ENCODE measurements around the gene FAM43A. TPM values are rescaled to one million over a fixed set of nuclear protein-coding genes. Genes with fewer than 3 reads are reported as not detected.

Gene FAM43A
- polyA plus RNA-seq, 1 experiment = 14.6 TPM

GRCh38 chr3:194730365-194730764 lies 44.7 kb downstream of the FAM43A start:
- Histone ChIP-seq H3K4me3 (ENCODE audit: low read depth, low read length) (no peak overlapping the region), H3K36me3 (ENCODE audit: control insufficient read depth, insufficient read depth, low read length) (no peaks in the 10 kb centered on the region), H3K27me3 (ENCODE audit: control insufficient read depth, insufficient read depth, low read length) (peaks cover 2% of the 10 kb centered on the region)
- ChIA-PET CTCF (no interaction called here), POLR2A (no interaction called here)
- no peak for TF ChIP-seq CTCF (IDR thresholded peaks at IDR 0.05; ENCODE audit: insufficient read depth, low read depth, low read length)
- no peak for DNase-seq (ENCODE audit: low read depth)

GRCh38 chr3:194731506-194732073 lies 45.9 kb downstream of the FAM43A start:
- Histone ChIP-seq H3K4me3 (ENCODE audit: low read depth, low read length) (no peak overlapping the region), H3K27me3 (ENCODE audit: control insufficient read depth, insufficient read depth, low read length) (peaks cover 7% of the 10 kb centered on the region), H3K36me3 (ENCODE audit: control insufficient read depth, insufficient read depth, low read length) (no peaks in the 10 kb centered on the region)
- CTCF ChIA-PET = no interaction called here
- no peak for DNase-seq (ENCODE audit: low read depth)
- POLR2A ChIA-PET = no interaction called here
- no peak for TF ChIP-seq CTCF (IDR thresholded peaks at IDR 0.05; ENCODE audit: insufficient read depth, low read depth, low read length)

GRCh38 chr3:194732617-194733016 lies 46.9 kb downstream of the FAM43A start:
- CTCF ChIA-PET = no interaction called here
- TF ChIP-seq CTCF (IDR thresholded peaks at IDR 0.05; ENCODE audit: insufficient read depth, low read depth, low read length) = no peak
- Histone ChIP-seq H3K27me3 (ENCODE audit: control insufficient read depth, insufficient read depth, low read length) (peaks cover 8% of the 10 kb centered on the region), H3K36me3 (ENCODE audit: control insufficient read depth, insufficient read depth, low read length) (no peaks in the 10 kb centered on the region), H3K4me3 (ENCODE audit: low read depth, low read length) (no peak overlapping the region)
- POLR2A ChIA-PET = no interaction called here
- no peak for DNase-seq (ENCODE audit: low read depth)

GRCh38 chr3:194736277-194736895 lies 50.7 kb downstream of the FAM43A start:
- Histone ChIP-seq H3K4me3 (ENCODE audit: low read depth, low read length) (no peak overlapping the region), H3K27me3 (ENCODE audit: control insufficient read depth, insufficient read depth, low read length) (peaks cover 8% of the 10 kb centered on the region), H3K36me3 (ENCODE audit: control insufficient read depth, insufficient read depth, low read length) (no peaks in the 10 kb centered on the region)
- no peak for TF ChIP-seq CTCF (IDR thresholded peaks at IDR 0.05; ENCODE audit: insufficient read depth, low read depth, low read length)
- CTCF ChIA-PET = no interaction called here
- POLR2A ChIA-PET = no interaction called here
- no peak for DNase-seq (ENCODE audit: low read depth)

- Histone ChIP-seq H3K36me3 (ENCODE audit: control insufficient read depth, insufficient read depth, low read length) (no peaks in the 10 kb centered on the region), H3K4me3 (ENCODE audit: low read depth, low read length) (no peak overlapping the region), H3K27me3 (ENCODE audit: control insufficient read depth, insufficient read depth, low read length) (peaks cover 7% of the 10 kb centered on the region)
- CTCF ChIA-PET = no interaction called here
- POLR2A ChIA-PET = no interaction called here
- DNase-seq (ENCODE audit: low read depth) = no peak
- TF ChIP-seq CTCF (IDR thresholded peaks at IDR 0.05; ENCODE audit: insufficient read depth, low read depth, low read length) = no peak
Measured at GRCh38 chr3:194736896-194737600, 51.4 kb downstream of the FAM43A start.

Small RNA genes lying within 50 kb of the gene (small RNA-seq; reads per million reads assigned to genes)
- not detected for gene AC046143.2 (ENCODE audit: insufficient read length, low read depth, low replicate concordance)

Other genes starting within 250 kb of the FAM43A start
- gene ATP13A3, start 198.9 kb upstream of the FAM43A start, polyA plus RNA-seq (2011; rRNA removed) = 47.1 and 96.3 TPM in 2 replicates
- gene TMEM44, start 52.5 kb upstream of the FAM43A start, polyA plus RNA-seq (2011; rRNA removed) = 11.7 and 17.7 TPM in 2 replicates
- gene LSG1, start 13.7 kb upstream of the FAM43A start, polyA plus RNA-seq (2011; rRNA removed) = 23.9 and 35.4 TPM in 2 replicates

Data from BJ (cell line).